PC-3 (cell line): Measurements from ENCODE around the gene TRAF1.

ENCODE experiments used
- EZH2 ChIP-seq: fragments of 300-600 bp; sonication (generic); IDR thresholded peaks from one replicate; pipeline ENCODE4 v1.6.1; 2017; ENCODE audit warnings: antibody characterized with exemption, mild to moderate bottlenecking, low read length; ENCODE audit not compliant: unreplicated experiment
- TF ChIP-seq, protein P1 (sequence below): fragments of 300-600 bp; sonication (generic); conservative IDR thresholded peaks from 2 replicates; pipeline ENCODE4 v1.5.1; 2017; ENCODE audit warnings: antibody characterized with exemption, low read depth, mild to moderate bottlenecking, low read length

DNA sequence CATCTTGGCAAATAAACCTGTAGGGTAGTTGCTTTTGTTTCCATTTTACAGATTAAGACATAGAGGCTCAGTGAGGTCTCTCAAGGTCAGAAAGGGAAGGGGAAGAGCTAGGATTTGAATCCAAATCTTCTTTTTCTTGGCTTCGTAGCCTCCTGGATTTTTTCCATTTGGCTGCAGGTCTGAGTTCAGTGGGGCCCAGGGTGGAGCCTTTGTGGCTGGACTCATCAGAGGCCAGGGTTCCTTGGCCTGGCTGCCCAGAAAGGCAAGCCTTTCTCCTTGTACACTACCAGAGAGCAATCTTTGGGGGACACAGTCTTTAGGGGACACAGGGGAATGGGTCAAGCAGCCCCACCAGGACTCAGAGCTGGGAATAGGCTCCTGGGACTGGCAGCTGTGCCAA, 10.5 kb upstream of the TRAF1 start:
- TF ChIP-seq, protein P1, sequence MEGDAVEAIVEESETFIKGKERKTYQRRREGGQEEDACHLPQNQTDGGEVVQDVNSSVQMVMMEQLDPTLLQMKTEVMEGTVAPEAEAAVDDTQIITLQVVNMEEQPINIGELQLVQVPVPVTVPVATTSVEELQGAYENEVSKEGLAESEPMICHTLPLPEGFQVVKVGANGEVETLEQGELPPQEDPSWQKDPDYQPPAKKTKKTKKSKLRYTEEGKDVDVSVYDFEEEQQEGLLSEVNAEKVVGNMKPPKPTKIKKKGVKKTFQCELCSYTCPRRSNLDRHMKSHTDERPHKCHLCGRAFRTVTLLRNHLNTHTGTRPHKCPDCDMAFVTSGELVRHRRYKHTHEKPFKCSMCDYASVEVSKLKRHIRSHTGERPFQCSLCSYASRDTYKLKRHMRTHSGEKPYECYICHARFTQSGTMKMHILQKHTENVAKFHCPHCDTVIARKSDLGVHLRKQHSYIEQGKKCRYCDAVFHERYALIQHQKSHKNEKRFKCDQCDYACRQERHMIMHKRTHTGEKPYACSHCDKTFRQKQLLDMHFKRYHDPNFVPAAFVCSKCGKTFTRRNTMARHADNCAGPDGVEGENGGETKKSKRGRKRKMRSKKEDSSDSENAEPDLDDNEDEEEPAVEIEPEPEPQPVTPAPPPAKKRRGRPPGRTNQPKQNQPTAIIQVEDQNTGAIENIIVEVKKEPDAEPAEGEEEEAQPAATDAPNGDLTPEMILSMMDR, result no peak
- no peak for TF ChIP-seq EZH2
